Activated naive CD8-positive, alpha-beta T cell treated with anti-CD3 and anti-CD28 coated beads for 36 hours (primary cell): ENCODE data around the gene TBC1D10B. TPM values are rescaled to one million over a fixed set of nuclear protein-coding genes. Genes with fewer than 3 reads are reported as not detected.
"Not testable (repeated sequence)": the region's sequence is repeated elsewhere in the genome, so short reads cannot be mapped to it uniquely, and the experiment has no call there.

ENCODE experiments used
- DNase-seq: peaks from one replicate; pipeline ENCODE4 v3.0.0; 2021
- H3K27ac Mint-ChIP-seq: one replicate; pipeline ENCODE4 v1.8.0; 2022; ENCODE audit warnings: mild to moderate bottlenecking, moderate library complexity, mixed read lengths
- H3K27me3 Mint-ChIP-seq: one replicate; pipeline ENCODE4 v1.8.0; 2022; ENCODE audit warnings: mild to moderate bottlenecking, mixed read lengths
- H3K36me3 Mint-ChIP-seq: one replicate; pipeline ENCODE4 v1.8.0; 2021; ENCODE audit warnings: mild to moderate bottlenecking, mixed read lengths
- H3K4me1 Mint-ChIP-seq: one replicate; pipeline ENCODE4 v1.8.0; 2021; ENCODE audit warnings: mixed read lengths
- H3K4me3 Mint-ChIP-seq: one replicate; pipeline ENCODE4 v1.8.0; 2022; ENCODE audit warnings: mild to moderate bottlenecking, moderate library complexity, mixed read lengths
- H3K9me3 Mint-ChIP-seq: one replicate; pipeline ENCODE4 v1.8.0; 2022; ENCODE audit warnings: mixed read lengths
- total RNA-seq, 2 experiments: library from RNA; stranded (reverse); gene quantifications; one replicate each; pipeline ENCODE4 v1.2.3, GENCODE V29; 2021

TBC1D10B gene
- total RNA-seq, 2 experiments from 2014 or later, result 43.2 to 45.7 TPM

DNA sequence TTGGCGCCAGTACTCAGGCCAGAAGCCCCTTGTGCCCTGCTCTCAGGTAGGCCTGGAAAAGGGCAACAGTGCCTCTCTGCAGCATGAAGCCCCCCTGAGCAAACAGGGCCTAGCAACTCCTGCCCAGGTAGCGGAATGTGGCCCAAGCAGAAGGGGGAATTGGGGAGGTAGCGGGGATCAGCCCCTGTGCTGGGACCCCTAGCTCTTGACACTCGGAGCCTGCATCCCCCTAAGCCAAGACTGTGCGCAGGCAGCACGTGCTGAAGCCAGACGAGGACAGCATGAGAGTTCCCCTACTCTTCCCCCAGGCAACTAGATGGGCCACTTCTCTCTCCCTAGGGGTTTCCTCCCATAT, 14.4 kb downstream of the TBC1D10B start:
- peak overlapping the region; percentile 91 for H3K4me3 Mint-ChIP-seq
- H3K27ac Mint-ChIP-seq, result peak overlapping the region; percentile 92
- H3K9me3 Mint-ChIP-seq, result no peaks in the 10 kb centered on the region
- no peak for DNase-seq
- peaks cover 19% of the 10 kb centered on the region for H3K36me3 Mint-ChIP-seq
- H3K27me3 Mint-ChIP-seq, result no peaks in the 10 kb centered on the region
- H3K4me1 Mint-ChIP-seq, result peaks cover 34% of the 10 kb centered on the region

DNA sequence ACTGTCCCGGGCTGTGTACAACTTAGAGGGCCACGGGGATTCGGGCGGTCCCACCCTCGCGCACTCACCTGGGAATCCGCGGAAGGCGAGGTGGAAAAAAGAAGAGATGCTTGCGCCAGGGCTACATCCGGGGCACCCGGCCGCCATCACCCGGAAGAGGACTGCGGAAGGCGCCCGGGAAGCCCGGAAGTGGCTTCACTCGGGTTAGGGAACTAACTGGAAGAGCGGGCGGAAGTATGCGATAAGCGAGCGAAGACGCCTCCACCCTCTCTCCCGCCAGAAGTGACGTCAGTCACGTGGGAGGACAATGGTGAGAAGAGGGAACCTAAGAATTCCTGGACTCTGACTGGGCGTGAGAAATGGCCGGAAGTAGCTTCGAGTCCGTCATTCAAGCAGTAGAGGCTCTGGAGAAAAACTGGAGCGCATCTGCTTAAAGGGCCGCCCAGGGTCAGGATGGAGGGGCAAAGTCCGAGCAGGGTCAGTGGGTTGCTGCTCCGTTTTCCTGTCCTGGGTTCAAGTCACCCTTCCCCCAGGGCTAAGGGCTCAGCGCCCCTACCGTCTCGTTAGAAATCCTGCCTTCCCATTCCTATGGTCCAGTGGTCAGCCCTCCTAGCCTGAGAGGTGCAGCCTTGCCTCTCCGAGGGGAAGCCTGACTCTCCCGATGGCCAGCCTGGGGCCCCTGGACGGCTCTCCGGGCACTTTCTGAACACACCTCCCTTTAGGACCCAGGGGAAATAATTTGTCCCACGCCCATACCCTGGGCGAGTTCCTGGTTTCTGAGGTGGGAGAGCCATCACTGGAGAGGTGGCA, 14.9 kb downstream of the TBC1D10B start, which contains the start of gene CD2BP2:
CD2BP2 (minus strand) TSS at position 165 of the 810 bp plus-strand sequence. CDS start 627 bp downstream, outside the sequence.
- peaks cover 23% of the 10 kb centered on the region for H3K36me3 Mint-ChIP-seq
- no peaks in the 10 kb centered on the region for H3K27me3 Mint-ChIP-seq
- H3K4me3 Mint-ChIP-seq, result peak within 1 kb of the TSS; percentile 91
- H3K27ac Mint-ChIP-seq, result peak within 1 kb of the TSS; percentile 92
- peak; percentile 90 for DNase-seq
- H3K4me1 Mint-ChIP-seq, result peaks cover 40% of the 10 kb centered on the region
- H3K9me3 Mint-ChIP-seq, result no peaks in the 10 kb centered on the region

DNA sequence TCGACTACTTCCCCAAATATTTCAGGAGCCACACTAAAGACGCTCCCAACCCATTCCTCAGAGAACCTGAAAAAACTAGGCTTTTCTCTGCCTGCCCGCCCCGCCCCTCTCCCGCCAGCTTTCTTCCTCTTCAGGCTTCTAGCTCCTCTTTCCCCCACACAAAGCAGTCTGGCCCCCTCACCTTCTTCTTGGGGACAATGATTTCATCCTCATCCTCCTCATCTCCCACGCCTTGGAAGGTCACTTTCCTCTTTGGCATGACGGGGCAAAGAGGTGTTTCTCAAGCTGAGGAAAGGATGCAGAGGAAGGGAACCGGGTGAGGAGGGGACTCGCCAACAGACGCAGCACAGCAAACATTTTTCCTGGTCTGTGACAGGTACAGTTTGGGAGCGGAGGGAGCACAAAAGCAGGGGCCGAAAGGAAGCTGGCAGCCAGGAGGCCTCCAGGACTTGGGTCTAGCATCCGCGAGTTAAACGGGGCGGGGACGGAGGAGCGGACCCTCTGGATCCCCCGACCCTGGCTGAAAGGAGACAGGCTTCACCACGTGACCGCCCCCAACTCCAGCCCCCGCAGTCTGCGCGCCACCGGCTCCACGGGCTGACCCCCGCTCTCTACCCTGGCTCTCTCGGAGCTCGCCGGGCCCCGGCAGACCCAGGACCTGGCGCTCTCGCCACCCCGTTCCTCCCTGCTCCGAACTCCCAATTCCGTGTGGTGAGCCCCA, 15.7 kb downstream of the TBC1D10B start:
- H3K27ac Mint-ChIP-seq, result peak overlapping the region; percentile 92
- no peaks in the 10 kb centered on the region for H3K9me3 Mint-ChIP-seq
- peaks cover 30% of the 10 kb centered on the region for H3K36me3 Mint-ChIP-seq
- peaks cover 47% of the 10 kb centered on the region for H3K4me1 Mint-ChIP-seq
- peak overlapping the region; percentile 91 for H3K4me3 Mint-ChIP-seq
- no peaks in the 10 kb centered on the region for H3K27me3 Mint-ChIP-seq
- DNase-seq, result no peak

DNA sequence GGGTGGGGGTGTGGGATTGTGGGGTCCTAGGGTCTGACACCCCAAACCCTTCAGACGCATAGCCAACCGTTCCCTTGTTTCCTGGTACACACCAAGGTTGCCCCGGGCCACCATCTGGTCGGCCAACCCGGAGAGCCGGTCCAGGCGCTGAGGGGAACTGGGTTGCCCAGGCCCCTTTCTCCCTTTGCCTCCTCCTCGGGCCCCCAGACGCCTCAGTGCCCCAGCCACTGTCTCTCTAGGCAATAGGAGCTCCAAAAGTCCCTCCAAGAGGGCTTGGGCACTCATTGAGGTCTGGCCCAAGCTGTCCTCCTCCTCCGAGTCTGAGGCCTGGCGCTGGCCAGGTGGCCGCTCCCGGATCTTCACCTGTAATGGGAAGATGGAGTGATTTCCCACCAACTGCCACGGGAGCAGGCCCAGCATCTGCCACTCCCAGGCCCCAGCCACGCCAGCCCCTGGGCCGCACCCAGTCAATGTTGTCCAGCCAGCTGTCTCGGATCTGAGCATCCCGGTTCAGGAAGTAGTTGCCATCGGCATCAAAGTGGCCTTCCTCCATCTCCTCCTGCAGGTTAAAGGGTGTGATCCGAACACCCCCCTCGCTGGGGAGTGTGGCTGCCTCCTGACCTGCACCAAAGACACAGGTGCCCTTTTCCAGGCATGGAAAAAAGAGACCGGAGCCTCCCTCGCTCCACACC, 16.7 kb downstream of the TBC1D10B start:
- H3K4me3 Mint-ChIP-seq, result peak overlapping the region; percentile 91
- peaks cover 36% of the 10 kb centered on the region for H3K36me3 Mint-ChIP-seq
- no peaks in the 10 kb centered on the region for H3K9me3 Mint-ChIP-seq
- DNase-seq, result no peak
- no peak overlapping the region for H3K27ac Mint-ChIP-seq
- peaks cover 51% of the 10 kb centered on the region for H3K4me1 Mint-ChIP-seq
- no peaks in the 10 kb centered on the region for H3K27me3 Mint-ChIP-seq

DNA sequence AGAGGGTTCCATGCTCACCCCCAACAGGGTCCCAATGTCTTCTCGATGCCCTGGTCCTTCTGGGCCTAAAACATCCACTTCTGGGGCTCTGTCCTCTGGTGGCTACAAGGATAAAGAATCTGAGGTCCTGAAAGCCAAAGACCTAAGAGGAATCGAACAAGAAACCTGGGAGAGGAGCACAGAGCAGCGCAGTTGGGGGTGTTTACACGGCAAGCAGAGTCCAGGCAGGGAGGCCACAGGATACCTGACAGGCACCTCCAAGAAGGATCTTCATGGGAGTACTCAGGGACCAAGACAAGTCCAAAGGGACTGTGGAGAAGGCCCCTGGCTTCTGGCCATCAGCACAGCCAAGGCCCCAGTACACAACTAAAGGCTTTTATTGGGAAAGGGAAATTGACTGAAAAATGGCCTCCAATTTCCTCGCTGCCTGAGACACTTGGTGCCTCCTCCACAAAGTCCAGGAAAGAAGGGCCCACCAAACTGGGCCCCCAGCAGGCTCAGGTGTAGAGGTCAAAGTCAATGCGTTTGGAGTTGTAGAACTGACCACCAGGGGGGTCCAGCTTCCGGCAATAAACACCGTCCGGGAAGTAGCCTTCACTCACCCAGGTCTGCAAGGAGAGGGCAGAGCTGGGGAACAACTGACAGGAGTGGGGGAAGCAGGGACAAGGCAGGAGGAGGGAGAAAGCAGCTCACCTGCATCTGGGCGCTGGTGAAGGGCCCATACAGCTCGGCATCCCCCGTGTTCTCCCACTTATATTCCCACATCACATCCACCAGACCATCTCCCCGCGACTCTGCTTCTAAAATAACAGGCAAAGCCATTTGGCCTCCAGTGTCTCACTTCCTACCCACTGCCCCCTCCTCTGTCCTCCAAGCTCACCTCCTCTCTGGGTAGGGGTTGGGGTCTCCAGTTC, 17.5 kb downstream of the TBC1D10B start:
- DNase-seq, result no peak
- Mint-ChIP-seq H3K36me3 (peaks cover 36% of the 10 kb centered on the region), H3K27ac (no peak overlapping the region), H3K9me3 (no peaks in the 10 kb centered on the region), H3K4me1 (peaks cover 51% of the 10 kb centered on the region), H3K27me3 (no peaks in the 10 kb centered on the region), H3K4me3 (no peak overlapping the region)

DNA sequence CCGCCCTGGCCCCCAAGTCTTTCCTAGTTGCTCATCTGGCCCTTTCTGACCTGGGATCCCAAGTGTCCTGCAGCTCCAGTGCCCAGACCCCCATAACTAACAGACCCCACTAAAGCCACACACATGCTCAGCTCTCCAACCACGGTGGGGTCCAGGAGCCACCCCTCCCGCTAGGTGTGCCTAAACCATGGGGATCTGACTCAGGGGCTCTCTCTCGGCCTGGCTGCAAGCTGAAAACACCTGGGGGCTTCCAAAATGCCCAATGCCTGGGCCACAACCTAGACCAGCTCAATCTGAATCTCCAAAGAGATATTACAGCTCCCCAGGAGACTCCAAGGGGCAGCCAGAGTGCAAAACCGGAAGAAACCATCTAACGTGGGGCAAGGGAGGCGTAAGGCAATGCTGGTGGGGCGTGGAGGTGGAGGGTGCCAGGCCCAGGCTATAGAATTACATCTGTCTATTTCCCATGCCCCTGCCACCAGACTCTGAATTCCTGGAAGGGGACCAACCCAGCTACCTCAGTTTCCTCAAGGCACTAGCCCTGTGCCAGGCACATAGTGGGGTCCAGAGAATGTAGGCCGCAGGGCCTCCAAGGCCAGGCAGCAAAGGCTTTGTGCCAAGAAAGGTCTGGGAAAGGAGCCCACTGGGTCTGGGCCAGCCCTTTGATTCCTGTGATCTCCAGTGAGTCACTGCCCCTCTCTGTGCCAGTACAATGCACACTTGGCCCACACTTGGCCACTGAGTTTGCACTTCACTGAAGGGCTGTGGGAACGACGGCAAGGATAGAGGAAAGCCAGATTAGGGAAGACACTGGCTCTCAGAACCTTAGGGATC, 18.5 kb downstream of the TBC1D10B start:
- Mint-ChIP-seq H3K4me1 (peaks cover 50% of the 10 kb centered on the region), H3K27ac (peak overlapping the region; percentile 62), H3K9me3 (no peaks in the 10 kb centered on the region), H3K36me3 (peaks cover 36% of the 10 kb centered on the region), H3K27me3 (no peaks in the 10 kb centered on the region), H3K4me3 (peak overlapping the region; percentile 22)
- DNase-seq, result no peak

DNA sequence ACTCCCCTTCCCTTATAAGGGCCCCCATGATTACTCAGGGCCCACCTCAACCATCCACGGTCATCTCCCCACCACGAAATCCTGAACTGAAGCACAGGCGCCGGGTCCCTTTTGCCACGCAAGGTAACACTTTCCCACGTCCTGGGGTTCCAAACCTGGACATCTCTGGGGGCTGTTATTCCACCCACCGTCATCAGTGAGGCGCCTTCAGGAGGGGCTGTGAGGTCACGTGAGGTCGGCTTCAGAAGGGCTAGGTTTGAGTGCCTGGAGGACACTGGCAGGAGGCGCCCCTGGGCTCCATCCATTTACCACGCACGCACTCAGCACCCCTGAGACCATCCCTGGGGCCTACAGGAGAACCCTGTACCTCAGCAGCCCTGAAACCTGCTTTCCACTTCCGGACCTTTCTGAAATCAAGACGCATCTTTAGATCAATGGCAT, 19.3 kb downstream of the TBC1D10B start:
- no peaks in the 10 kb centered on the region for H3K27me3 Mint-ChIP-seq
- peak overlapping the region; percentile 71 for H3K27ac Mint-ChIP-seq
- peaks cover 44% of the 10 kb centered on the region for H3K4me1 Mint-ChIP-seq
- DNase-seq, result no peak
- H3K4me3 Mint-ChIP-seq, result no peak overlapping the region
- no peaks in the 10 kb centered on the region for H3K9me3 Mint-ChIP-seq
- H3K36me3 Mint-ChIP-seq, result peaks cover 34% of the 10 kb centered on the region

DNA sequence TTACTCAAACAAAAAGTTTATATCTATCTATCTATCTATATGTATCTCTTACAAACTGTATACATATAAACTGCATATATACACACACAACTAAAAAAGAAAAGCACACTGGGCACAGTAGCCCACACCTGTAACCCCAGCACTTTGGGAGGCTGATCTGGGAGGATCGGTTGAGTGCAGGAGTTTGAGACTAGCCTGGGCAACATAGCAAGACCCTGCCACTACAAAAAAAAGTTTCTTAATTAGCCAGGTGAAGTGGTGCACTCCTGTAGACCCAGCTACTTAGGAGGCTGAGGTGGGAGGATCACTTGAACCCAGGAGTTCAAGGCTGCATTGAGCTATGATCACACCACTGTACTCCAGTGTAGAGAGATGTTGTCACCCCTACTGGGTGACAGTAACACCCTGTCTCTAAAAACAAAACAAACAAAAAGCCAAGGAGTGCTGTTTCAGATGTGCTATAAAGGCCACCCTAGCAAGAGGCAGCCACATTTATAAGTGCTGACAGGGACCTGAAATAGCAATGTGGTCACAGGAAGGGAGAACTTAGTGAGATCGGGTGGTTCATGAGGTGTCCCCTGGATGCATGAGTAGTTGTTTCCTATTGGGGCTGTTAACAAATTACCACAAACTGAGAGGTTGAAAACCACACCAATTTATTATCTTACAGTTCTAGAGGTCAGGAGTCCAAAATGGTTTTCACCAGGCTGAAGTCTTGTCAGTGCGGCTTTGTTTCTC, 20.0 kb downstream of the TBC1D10B start:
- DNase-seq, result peak; percentile 41
- Mint-ChIP-seq H3K27ac (peak overlapping the region; percentile 71), H3K27me3 (no peaks in the 10 kb centered on the region), H3K9me3 (no peaks in the 10 kb centered on the region), H3K4me3 (no peak overlapping the region), H3K4me1 (peaks cover 38% of the 10 kb centered on the region), H3K36me3 (peaks cover 34% of the 10 kb centered on the region)

DNA sequence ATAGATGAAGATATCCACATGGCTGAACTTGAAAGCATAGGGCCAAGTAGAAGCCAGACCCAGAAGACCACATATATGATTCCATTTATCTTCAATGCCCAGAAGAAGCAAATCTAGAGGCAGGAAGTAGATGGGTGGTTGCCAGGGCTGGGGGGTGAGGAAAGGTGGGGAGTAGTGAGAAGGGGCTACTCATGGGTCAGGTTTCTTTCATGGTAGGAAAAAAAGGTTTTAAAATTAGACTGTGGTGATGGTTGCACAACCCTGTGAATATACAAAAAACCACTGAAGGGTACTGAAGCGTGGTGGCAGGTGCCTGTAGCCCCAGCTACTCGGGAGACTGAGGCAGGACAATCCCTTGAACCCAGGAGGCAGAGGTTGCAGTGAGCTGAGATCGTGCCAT, 20.6 kb downstream of the TBC1D10B start:
- H3K4me3 Mint-ChIP-seq, result no peak overlapping the region
- H3K9me3 Mint-ChIP-seq, result no peaks in the 10 kb centered on the region
- H3K27me3 Mint-ChIP-seq, result no peaks in the 10 kb centered on the region
- H3K27ac Mint-ChIP-seq, result peak overlapping the region; percentile 72
- peaks cover 35% of the 10 kb centered on the region for H3K4me1 Mint-ChIP-seq
- H3K36me3 Mint-ChIP-seq, result peaks cover 34% of the 10 kb centered on the region
- no peak for DNase-seq

DNA sequence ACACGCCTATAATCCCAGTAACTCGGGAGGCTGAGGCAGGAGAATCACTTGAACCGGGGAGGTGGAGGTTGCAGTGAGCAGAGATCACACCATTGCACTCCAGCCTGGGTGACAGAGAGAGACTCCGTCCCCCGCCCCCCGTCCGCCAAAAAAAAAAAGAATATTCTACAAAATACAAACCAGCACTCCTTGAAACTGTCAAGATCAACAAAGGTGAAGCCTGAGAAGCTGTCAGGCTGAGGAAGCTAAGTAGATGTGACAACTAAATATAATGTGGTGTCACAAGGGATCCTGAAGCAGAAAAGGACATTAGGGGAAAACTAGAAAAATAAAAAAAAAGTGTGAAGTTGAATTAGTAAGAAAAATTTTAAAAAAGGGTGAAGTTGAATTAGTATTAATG, 21.4 kb downstream of the TBC1D10B start:
- no peak for DNase-seq
- Mint-ChIP-seq H3K36me3 (peaks cover 34% of the 10 kb centered on the region), H3K27me3 (no peaks in the 10 kb centered on the region), H3K9me3 (no peaks in the 10 kb centered on the region), H3K4me1 (peaks cover 29% of the 10 kb centered on the region), H3K4me3 (no peak overlapping the region), H3K27ac (no peak overlapping the region)

DNA sequence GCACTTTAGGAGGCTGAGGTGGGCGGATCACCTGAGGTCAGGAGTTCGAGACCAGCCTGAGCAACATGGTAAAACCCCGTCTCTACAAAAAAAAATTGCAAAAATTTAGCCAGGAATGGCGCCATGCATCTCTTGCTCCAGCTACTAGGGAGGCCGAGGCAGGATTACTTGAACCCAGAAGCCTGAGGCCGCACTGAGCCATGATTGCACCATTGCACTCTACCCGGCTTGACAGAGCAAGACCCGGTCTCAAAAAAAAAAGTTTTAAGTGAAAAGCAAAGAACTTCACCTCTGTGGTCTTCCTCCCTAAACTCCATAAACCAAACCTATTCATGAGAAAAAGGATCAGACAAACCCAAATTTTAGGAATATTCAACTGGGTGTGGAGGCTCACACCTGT, 22.2 kb downstream of the TBC1D10B start:
- peaks cover 27% of the 10 kb centered on the region for H3K4me1 Mint-ChIP-seq
- H3K9me3 Mint-ChIP-seq, result no peaks in the 10 kb centered on the region
- peaks cover 33% of the 10 kb centered on the region for H3K36me3 Mint-ChIP-seq
- no peaks in the 10 kb centered on the region for H3K27me3 Mint-ChIP-seq
- H3K27ac Mint-ChIP-seq, result no peak overlapping the region
- no peak for DNase-seq
- H3K4me3 Mint-ChIP-seq, result no peak overlapping the region

DNA sequence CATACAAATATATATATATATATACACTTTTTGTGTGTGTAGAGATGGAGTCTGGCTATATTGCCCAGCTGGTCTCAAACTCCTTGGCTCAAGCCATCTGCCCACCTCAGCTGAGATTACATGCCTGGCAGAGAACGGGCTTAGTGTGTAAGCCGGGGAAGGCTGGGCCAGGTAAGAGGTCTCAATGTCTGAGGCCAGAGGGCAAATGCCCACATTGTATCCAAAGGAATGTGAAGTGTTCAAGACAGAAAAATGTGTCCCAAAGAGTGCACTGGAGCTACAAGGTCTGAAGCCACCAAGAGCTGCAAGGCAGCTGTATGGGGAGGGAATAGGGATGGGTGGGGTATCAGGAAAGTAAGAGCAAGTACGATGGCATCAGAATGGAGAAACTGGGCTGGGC, 24.0 kb downstream of the TBC1D10B start:
- H3K36me3 Mint-ChIP-seq, result peaks cover 18% of the 10 kb centered on the region
- H3K9me3 Mint-ChIP-seq, result no peaks in the 10 kb centered on the region
- H3K4me3 Mint-ChIP-seq, result no peak overlapping the region
- H3K4me1 Mint-ChIP-seq, result peaks cover 18% of the 10 kb centered on the region
- no peaks in the 10 kb centered on the region for H3K27me3 Mint-ChIP-seq
- no peak for DNase-seq
- H3K27ac Mint-ChIP-seq, result no peak overlapping the region

DNA sequence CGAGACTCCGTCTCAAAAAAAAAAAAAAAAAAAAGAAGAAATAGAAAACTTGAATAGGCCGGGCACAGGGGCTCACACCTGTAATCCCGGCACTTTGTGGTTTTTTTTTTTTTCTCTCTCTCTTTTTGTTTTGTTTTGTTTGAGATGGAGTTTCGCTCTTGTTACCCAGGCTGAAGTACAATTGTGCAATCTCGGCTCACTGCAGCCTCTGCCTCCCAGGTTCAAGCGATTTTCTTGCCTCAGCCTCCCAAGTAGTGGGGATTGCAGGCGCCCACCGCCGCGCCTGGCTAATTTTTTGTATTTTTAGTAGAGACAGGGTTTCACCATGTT, 26.8 kb downstream of the TBC1D10B start:
- H3K27ac Mint-ChIP-seq, H3K4me1 Mint-ChIP-seq, H3K9me3 Mint-ChIP-seq, H3K27me3 Mint-ChIP-seq, H3K4me3 Mint-ChIP-seq, H3K36me3 Mint-ChIP-seq, DNase-seq: not testable (repeated sequence)
